IPS-NIHi11 (cell line): ENCODE measurements around the gene PRKCA.

Source experiments
- DNase-seq: peaks from one replicate; pipeline ENCODE4 v3.0.0; 2012; ENCODE audit warnings: mixed read lengths, low spot score

The PRKCA gene

DNA sequence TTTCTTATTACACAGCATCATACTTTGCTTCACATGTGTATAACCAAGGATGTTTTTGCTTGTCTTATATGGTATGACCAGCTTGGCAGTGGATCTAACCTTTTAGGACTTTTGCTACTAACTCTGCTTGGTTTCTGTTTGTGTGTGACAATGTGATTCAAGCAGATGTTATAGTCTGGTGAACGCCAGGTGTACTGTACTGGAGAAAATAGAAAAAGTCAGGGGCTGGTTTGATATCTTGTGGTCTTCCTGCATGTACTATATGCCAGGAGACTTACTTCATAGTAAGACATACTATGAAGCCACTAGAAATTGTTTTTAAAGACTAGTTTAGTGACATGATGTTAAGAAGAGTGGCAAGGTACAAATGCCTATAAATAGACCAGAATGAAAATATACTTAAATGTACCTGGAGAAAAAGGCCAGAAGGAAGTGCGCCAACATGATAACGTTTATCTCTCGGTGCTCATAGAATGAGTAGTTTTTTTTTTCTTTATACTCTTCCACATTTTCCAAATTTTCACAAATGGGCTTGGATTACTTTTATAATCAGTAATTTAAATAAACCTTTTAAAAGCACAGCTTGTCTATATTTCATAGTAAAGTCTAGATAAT lies 112.3 kb downstream of the PRKCA start:
- no peak for DNase-seq

DNA sequence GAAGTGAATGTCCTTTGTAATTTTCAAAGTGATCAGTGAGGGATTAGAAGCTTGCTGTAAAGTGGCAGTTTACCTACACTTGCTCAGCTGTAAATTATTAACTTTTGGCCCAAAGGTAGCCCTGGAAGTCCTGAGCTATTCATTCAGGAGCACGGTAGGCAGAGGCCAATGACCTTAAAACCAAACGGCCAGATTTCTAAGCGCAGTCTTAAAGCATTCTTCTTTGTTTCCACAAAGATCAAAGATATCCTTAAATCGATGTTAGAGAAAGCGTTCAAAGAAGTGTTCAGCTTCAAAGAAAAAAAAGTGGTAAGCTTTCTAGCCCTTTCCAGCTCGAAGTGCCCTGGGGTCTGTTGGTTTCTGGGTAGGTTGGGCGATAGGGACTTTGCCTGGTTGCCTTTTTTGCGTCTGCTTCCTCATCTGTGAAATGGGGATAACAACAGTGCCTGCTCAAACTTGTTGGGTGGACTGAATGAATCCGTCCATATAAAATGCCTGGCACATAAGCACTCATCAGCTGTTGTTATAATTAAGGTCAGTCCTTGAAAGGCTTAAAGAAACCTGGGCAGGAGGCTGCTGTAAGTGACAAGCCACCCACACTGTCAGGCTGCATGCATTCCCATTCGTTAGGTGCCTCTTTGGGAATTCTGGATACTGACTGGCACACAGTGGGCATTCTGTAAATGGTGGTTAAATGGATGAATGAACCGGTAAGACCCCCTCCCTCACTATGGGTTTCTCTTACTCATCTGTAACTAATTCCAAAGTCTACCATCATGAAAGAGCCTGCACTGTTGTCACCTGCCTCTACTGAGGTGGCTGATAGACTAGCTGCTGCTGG lies 113.2 kb downstream of the PRKCA start:
- DNase-seq = no peak

DNA sequence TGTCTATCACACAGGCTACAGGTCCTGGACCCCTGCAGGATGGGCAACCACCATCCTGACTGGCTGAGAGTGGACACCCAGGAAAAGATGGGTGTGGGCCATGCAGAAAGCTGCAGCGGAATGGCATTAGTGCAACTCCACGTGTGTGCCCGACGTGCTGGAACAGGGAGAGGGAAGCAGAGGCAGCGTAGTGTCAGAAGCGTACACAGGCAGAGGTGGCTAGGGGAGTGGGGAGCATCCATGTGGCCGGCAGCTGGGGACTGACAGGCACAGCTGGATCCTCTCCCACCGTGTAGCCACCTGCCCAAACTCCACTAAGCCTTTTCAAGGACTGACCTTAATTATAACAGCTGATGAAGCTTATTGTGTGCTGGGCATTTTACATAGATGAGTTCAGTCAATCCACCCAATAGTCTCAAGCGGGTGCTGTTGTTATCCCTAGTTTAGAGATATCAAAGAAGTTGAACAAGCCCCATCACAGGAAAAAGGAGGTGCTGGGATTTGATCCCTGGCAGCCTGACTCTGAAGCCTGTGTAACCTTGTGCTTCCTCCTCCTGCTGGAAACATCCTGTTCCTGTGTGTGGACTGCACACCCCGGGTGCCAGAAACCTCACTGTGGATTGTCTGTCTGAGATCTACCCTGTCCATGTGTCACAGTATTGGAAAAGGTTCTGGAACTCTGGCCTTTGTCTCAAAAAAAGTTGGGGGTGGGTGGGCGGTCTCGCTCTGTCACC lies 114.0 kb downstream of the PRKCA start:
- no peak for DNase-seq

DNA sequence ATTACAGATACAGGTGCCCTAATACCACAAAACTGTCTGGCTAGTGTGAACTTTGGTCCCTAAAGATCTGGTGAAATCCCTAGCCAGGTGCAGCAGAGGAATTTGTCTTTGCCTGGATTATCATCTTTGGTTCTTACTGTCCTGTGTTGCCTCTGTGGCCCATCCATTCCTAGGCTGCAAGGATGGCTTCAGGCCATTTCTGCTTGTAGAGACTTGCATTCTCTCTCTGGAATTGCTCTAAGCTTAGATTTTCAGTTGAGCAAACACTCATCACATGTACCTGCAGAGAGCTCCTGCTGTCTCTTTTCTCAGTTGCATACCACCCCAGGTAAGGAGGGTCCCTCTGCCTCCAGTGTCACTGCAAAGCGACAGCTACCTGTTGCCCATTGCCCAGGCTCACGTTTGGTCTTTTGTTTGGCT lies 114.9 kb downstream of the PRKCA start:
- no peak for DNase-seq

DNA sequence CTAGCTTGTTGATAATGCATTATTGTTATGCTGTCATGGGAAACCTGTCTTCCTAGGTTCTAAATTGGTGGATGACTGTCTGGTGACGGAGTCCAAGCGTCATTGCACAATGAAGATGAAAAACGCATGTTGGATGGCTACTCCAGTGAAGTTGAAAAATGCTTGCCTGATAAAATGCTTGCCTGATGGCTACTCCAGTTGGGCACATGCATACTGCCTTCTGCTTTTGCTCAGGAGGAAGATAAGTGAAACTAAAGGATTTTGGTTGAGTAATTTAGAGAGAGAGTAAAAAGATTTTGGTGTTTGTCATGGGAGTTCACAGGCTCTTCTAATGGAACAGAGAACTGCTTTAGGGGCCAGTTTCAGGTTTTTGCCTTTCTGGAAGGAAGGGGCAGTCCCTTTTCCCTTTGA lies 118.6 kb downstream of the PRKCA start:
- no peak for DNase-seq

DNA sequence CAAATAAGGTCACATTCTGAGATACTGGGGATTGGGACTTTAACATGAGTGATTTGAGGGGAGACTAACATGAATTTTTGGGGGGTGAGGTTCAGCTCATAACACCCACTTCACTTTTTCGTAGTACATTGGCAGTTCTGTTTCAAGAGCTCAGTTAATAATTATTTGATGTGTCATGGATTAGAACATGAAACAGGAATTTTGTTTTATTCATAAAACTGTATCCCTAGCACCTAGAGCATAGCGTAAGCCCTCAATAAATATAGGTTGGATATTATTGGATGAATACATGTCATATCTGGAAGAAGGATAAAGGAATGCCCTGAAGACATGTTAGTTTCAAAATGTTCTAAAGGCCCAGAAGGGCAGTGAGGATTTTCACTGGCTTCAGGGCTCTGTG lies 119.8 kb downstream of the PRKCA start:
- DNase-seq = no peak

DNA sequence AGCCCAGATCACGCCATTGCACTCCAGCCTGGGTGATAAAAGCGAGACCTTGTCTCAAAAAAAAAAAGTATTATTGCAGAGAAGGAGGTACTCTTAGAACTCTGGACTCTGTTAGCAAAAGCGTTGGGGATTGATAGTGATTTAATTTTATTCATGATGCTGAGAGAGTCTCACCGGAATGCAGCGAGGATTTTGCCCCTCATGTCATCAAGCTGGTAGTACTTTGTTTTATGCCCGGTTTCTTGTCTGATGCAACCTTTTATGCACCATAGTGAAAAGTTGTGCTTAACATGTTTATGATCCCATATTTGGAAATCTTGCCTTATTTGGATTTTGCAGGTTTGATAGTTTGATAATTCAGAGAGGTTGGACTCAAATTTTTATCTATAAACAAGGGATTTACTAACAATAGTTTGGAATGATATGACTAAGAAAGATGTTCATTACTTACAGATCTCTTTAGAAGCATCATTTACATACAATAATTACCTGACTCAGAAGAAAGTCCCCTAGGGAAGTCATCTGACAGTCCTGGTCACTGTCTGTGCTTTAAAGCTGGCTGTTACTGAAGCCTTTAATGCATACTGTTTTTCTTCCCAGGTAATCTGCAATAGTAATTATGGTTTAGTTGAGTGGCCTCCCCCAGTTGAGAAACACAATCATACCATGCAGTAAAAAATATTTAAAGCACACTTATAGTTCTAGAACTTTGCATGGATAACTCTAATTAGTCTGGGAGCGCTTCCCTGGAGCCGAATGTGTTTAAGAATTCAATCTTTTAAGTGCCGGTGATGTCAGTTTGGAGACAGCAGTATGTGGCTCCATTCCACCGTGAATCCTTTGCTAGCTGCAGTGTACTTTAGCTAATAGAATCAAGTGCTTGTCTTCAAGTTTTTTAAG lies 120.9 kb downstream of the PRKCA start:
- no peak for DNase-seq

DNA sequence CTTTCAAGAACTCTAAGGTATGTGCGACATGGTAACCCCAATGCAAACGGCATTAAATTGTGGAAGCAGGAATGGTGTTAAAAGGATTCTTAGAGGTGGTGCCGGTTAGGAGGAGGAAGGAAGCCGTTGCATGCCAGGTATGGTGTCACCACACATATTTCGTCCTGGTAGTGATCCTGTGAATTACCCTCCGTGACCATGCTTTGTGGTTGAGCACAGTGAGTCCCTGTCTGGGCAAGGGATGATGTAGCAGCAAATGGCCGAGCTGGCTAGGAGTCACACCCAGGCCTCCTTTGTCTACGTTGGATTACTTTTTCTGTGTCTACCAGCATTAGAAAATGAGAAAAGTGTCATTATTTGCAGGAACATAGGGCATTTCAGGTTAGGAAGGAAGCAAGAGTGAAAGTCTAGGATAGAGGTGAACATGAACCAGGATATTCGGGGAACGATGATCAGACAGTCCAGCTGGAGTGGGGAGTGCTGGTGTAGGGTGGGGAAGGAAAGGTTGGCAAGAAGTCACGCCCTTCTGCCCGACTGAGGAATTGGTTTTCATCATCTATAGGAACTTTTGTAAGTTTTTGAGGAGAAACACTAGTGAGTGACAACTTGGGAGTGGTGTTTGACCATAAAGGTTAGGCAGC lies 123.5 kb downstream of the PRKCA start:
- no peak for DNase-seq

DNA sequence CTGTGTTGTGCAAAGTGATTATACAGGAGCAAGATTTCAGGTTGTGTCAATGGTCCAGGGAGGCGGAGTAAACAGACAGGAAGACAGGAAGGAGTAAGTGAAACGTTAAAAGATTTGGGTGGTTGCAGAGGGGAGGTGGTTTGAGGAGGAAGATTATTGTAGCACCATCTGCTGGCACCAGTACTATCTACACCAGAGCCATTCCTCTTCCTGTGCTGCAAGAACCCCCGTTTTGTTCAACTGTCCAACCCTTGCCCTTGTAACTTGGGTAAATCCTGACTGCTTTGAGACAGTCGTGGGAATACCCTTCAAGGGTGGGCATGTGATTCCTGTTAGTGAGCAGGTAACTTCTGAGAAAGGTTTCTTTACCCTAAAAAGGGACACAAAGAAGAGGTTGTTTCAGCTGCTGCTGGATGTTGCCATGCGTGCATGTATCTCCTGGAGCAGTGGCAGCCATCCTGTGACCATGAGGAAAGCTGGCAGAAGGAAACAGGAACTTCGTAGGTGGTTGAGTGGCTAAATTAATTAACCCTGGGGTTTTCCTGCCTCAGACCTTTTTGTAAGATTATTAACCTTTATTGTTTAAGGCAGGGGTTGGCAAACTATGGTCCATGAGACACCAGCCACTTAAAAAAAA lies 124.1 kb downstream of the PRKCA start:
- peak; percentile 34 for DNase-seq

DNA sequence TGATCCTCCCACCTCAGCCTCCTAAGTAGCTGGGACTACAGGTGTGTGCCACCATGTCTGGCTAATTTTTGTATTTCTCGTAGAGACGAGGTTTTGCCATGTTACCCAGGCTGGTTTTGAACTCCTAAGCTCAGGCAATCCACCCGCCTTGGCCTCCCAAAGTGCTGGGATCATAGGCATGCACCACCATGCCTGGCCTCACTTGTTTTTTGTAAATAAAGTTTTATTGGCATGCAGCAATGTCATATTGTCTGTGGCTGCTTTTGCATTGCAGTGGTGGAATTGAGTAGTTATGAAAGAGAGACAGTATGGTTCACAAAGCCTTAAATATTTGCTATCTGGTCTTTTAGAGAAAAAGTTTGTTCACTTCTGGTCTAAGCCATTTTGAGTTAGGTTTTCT lies 124.7 kb downstream of the PRKCA start:
- DNase-seq = no peak

DNA sequence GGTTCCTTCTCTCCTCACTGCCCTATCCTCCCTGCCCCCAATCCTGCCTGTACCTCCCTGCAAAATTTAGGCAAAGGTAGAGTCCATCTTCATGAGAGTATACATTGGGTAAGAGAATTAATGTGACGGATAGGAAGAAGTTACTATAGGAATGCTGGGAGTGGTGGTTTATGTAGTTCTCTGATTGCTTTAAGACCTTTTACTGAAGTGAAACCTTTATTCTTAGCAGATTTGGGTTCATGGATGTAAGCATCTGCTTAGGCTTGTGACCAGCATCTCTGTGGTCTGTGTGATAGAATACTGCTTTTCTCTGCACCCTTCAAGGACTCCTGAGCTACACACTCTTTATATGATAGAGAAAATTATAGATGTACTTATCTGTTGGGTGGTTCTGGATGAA lies 127.3 kb downstream of the PRKCA start:
- no peak for DNase-seq

DNA sequence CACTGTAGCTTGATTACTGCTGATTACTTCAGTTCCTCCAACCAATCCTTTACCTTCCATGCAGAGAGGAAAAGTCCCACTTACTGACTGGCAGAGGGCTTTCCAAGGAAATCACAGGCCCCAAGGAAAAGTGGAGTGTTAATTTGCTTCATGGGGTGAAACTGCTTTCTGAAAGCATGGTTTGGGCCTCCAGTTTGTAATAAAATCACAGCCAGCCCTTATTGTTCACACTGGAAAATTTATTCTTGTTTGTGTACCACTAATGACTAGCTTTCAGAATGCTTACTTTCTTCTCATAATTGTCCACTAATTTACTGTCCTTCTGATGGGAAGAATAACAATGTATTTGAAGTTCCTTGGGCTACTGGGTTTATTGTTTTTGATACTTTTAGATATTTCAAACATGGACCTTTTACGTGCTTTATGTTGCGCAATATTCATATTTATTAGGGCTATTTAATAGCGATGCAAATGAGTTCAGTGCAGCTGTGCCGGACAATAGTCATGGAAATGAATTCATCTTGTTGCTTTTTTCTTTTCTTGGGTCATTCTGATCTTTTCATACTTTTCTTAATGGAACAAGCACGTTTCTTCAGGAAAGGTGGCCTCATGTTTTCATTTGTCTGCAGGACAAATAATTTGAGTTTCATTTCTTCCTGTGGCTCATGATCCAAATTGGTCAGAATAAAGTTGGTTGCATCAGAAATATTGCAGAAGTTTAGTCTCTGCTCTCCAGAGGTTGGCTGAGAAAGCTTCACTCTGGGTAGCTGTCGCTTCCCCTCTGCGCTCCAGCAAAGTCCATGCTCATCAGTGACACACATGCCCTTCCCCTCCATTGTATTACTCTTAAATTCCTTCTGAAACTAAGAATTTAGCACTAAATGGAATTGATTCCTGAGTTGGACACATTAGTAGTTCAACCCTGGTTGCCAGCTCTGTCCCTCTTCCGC lies 128.7 kb downstream of the PRKCA start:
- DNase-seq = no peak

DNA sequence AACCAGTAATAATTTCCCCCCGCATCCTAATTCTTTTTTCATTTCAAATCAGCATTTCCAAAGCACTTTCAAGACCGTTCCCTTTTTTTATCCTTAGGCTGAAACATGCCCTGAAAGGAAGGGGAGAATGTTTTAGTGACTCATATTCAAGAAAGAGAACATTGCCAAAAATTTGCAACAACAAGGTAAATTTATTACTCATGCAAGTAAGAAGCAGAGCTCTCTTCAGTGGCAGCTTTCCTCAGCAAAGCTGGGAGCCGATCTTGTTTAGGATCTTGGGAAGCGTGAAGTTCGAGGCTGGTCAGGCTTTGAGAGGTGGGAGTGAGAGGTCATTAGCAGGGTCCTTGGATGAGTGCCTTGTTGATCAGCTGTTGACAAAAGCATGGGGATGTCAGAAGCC lies 129.5 kb downstream of the PRKCA start:
- DNase-seq = no peak

DNA sequence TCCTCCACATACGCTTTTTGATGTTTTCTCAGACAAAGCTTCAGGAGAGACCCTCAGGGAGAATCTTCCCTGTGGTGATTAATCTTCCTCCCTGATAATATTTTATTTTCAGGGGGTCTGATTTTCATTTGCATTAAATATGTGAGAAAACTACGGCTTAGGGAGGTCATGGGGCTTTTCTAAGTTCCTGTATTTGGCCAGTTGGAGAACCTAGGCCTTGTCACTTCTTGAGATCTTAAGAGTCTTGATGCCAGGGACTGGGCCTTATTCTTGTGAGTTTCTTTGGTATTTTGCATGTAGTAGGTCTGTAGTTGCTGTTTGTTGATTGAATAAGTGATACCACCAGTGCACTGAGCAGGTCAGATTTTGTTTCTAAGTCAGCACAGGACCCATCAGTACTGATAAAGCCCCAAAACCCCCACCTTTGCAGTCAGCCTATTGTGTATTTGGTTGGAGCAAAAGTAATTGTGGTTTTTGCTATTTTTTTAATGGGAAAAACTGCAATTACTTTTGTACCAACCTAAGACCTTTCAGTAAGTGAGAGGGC lies 130.1 kb downstream of the PRKCA start:
- DNase-seq = no peak

DNA sequence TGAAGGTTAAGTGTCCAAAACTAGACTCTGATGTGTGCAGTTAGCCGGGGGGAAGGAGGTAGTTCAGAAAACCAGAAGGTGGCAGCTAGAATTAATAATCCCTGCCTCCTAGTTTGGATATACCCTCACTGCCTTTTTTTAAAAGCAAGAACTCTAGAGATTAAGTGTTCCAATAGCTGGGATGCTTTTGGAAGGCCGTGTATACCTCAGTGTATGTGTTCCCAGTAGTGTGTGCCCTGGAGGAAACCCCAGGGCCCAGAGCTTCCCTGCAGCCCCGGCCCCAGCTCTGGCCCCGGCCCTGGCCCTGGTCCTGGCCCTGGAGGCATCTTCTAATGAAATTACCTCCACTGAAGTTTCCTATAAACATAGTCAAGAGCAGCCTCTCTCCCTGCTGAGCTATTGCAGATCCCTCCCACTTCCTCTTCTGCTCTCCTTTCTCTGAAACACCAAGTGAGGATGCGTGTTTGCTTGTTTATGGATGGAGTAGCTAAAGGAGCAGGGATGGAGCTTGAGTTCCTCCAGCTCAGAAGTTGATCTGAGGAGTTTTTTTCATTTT lies 130.7 kb downstream of the PRKCA start:
- peak; percentile 23 for DNase-seq

DNA sequence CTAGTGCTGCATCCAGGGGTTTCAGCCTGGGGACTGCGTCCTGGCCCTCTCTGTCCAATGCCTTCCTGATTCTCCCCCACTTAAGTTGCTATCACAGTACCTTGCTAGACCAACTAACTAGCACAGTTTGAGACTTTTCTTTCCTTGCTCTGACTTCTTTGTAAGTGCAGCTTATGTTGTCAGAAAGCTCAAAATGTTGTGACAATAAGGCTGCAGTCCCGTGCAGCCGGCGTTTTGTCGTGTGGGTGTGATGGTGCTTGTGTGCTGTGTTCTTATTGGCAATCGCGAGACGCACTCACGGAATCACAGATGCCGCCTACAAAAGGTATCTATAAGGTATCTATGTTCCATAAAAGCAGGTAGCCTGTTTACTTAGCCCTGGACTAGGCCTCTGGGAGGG lies 132.8 kb downstream of the PRKCA start:
- DNase-seq = no peak

DNA sequence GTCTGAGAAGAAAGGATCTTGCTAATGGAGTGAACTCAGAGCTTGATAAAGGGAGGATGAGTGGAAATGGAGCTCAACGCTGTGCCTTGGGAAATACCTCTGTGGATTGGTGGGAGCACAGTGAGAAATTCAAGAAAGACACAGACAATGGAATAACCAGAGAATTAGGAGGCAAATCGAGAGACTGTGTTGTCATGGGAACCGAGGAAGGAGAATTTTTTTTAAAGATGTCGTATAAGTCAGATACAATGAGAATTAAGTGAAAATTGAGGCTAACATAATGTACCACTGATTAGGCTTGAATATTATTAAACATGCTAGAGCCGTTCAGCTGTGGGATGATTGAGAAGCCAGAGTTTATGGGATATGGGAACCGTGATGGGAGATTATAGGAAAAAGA lies 134.2 kb downstream of the PRKCA start:
- no peak for DNase-seq

DNA sequence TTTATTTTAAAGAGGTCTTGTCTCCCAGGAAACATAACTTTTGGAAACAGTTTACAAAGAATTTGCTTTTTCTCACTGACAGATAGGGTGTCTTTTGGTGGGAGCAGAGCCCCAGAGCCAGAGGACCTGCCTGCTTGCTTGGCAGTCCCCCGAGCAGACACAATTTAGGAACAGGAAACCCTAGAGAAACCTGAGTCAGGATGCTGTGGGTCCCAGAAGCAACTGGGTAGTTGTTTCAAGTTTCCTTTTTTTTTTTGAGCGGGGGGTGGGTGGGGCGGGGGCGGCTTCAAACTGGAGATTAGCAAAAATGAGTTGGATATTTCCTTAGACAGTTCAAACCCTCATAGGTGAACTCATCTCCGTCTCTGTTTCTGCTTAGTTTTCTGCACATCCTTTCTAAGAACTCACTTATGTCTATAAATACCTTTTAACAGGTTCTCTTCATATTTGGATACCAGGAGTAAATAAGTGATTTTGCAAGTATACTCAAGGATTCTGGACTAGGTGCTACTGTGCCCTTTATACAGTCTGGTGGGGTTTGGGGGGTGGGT lies 135.1 kb downstream of the PRKCA start:
- no peak for DNase-seq

DNA sequence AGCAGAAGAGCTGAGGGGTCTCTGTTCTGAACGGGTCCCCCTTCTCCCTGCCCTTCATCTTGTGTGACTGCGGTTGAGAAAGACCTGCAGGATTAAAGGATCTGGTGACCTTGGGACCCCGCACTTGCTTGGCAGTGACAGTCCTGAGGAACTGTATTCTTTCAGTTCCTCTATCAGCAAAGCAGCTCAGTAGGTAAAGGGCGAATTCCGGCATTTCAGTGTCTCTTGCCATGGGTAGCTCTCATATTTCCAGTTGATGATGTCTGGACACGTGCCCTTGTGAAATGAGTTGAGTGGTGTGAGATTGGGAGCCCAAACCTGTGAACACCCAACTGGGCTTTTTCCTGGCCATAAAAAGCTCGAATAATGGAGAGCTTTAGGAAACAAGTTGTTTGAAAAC lies 135.7 kb downstream of the PRKCA start:
- no peak for DNase-seq
